OCI-LY3 (cell line): ENCODE measurements around the gene RAB27A.

ENCODE experiments used
- H2AFZ ChIP-seq: fragments of 200-600, 300-600 bp; shearing (Covaris generic); 2 replicates; pipeline ENCODE4 v1.6.0; 2014; ENCODE audit warnings: antibody characterized with exemption, low read depth, low read length
- H3K27ac ChIP-seq: fragments of 200-600, 300-600 bp; sonication (generic); 2 replicates; pipeline ENCODE4 v1.5.1; 2014; ENCODE audit warnings: mild to moderate bottlenecking, low read length, moderate library complexity, mixed read lengths
- H3K27me3 ChIP-seq: fragments of 200-600, 300-600 bp; sonication (generic); 2 replicates; pipeline ENCODE4 v1.6.1; 2014; ENCODE audit warnings: low read depth, low read length, mixed read lengths
- H3K36me3 ChIP-seq: fragments of 200-600, 300-600 bp; sonication (generic); replicated peaks from 2 replicates; pipeline ENCODE3; 2014; ENCODE audit warnings: low read depth, low read length, mixed read lengths
- H3K4me1 ChIP-seq: fragments of 300-600, 200-600 bp; sonication (generic); 2 replicates; pipeline ENCODE4 v1.6.1; 2014; ENCODE audit warnings: low read length, mixed read lengths
- H3K4me2 ChIP-seq: fragments of 200-600, 300-600 bp; sonication (generic); 2 replicates; pipeline ENCODE4 v1.6.1; 2014; ENCODE audit warnings: low read length, mixed read lengths
- H3K4me3 ChIP-seq: fragments of 300-600, 200-600 bp; sonication (generic); 2 replicates; pipeline ENCODE4 v1.5.1; 2014; ENCODE audit warnings: antibody characterized with exemption, mild to moderate bottlenecking, low read length, moderate library complexity
- H3K79me2 ChIP-seq: fragments of 300-600, 200-600 bp; shearing (Covaris generic); 2 replicates; pipeline ENCODE4 v1.6.1; 2014; ENCODE audit warnings: mild to moderate bottlenecking, low read length, mixed read lengths
- H3K9ac ChIP-seq: fragments of 300-600, 200-600 bp; shearing (Covaris generic); 2 replicates; pipeline ENCODE4 v1.6.0; 2014; ENCODE audit warnings: mild to moderate bottlenecking, low read length, moderate library complexity
- H3K9me3 ChIP-seq: fragments of 200-600, 300-600 bp; shearing (Covaris generic); 2 replicates; pipeline ENCODE4 v1.6.1; 2014; ENCODE audit warnings: low read length, mixed read lengths; ENCODE audit not compliant: insufficient read depth
- H4K20me1 ChIP-seq: fragments of 200-600, 300-600 bp; sonication (generic); 2 replicates; pipeline ENCODE4 v1.6.1; 2016; ENCODE audit warnings: low read length, mixed read lengths; ENCODE audit not compliant: insufficient read depth
- CTCF ChIP-seq: fragments of 200-600, 300-600 bp; sonication (generic); IDR thresholded peaks from 2 replicates; pipeline ENCODE4 v1.5.1; 2014; ENCODE audit warnings: antibody characterized with exemption, low read length, low read depth
- EZH2phosphoT487 ChIP-seq: fragments of 200-600 bp; shearing (Covaris generic); IDR thresholded peaks from 2 replicates; pipeline ENCODE4 v1.6.1; 2018; ENCODE audit warnings: antibody characterized with exemption, mixed run types, low read depth

RAB27A gene

GRCh38 chr15:55195996-55196395 lies 93.6 kb downstream of the RAB27A start:
- Histone ChIP-seq H3K9ac (peak overlapping the region; percentile 99), H3K9me3 (no peaks in the 10 kb centered on the region), H3K4me1 (peaks cover 29% of the 10 kb centered on the region), H4K20me1 (peaks cover 33% of the 10 kb centered on the region), H2AFZ (0 out of 2 replicates have a peak overlapping the region, but pooled peaks have one; percentile 81), H3K4me2 (peak overlapping the region; percentile 92), H3K4me3 (peak overlapping the region; percentile 99), H3K36me3 (peaks cover 24% of the 10 kb centered on the region), H3K27me3 (no peaks in the 10 kb centered on the region), H3K79me2 (peaks cover 58% of the 10 kb centered on the region), H3K27ac (peak overlapping the region; percentile 83)
- TF ChIP-seq EZH2phosphoT487 (no peak), CTCF (no peak)

GRCh38 chr15:55194256-55194655 lies 95.4 kb downstream of the RAB27A start:
- Histone ChIP-seq H3K27me3 (no peaks in the 10 kb centered on the region), H3K79me2 (peaks cover 75% of the 10 kb centered on the region), H3K4me2 (peak overlapping the region; percentile 92), H3K9ac (no peak overlapping the region), H2AFZ (no peak overlapping the region), H3K4me1 (peaks cover 29% of the 10 kb centered on the region), H3K27ac (no peak overlapping the region), H3K4me3 (peak overlapping the region; percentile 99; the same call in 1 of the 2 replicates), H3K36me3 (peaks cover 32% of the 10 kb centered on the region), H4K20me1 (peaks cover 33% of the 10 kb centered on the region), H3K9me3 (no peaks in the 10 kb centered on the region)
- TF ChIP-seq EZH2phosphoT487: no peak
- TF ChIP-seq CTCF: no peak

- Histone ChIP-seq H3K36me3 (peaks cover 53% of the 10 kb centered on the region), H3K27ac (no peak overlapping the region)
Measured at GRCh38 chr15:55186331-55186730, 103.3 kb downstream of the RAB27A start.

GRCh38 chr15:55183679-55184078 lies 105.9 kb downstream of the RAB27A start:
- Histone ChIP-seq H3K27me3 (no peaks in the 10 kb centered on the region), H3K4me3 (no peak overlapping the region), H3K79me2 (peaks cover 45% of the 10 kb centered on the region), H3K27ac (no peak overlapping the region), H2AFZ (no peak overlapping the region), H4K20me1 (peaks cover 26% of the 10 kb centered on the region; the same call in 1 of the 2 replicates), H3K4me1 (peaks cover 8% of the 10 kb centered on the region), H3K9ac (no peak overlapping the region), H3K4me2 (no peak overlapping the region), H3K9me3 (no peaks in the 10 kb centered on the region), H3K36me3 (peaks cover 51% of the 10 kb centered on the region)
- TF ChIP-seq CTCF (no peak), EZH2phosphoT487 (no peak)

More at GRCh38 chr15:55186331-55186730, 103.3 kb downstream of the RAB27A start:
- H3K9ac ChIP-seq: no peak overlapping the region
- H3K4me2 ChIP-seq: no peak overlapping the region
- H3K9me3 ChIP-seq: no peaks in the 10 kb centered on the region
- no peak for TF ChIP-seq CTCF
- no peak for TF ChIP-seq EZH2phosphoT487
- no peak overlapping the region for H2AFZ ChIP-seq
- H3K79me2 ChIP-seq: peaks cover 71% of the 10 kb centered on the region
- H3K4me3 ChIP-seq: no peak overlapping the region
- peaks cover 26% of the 10 kb centered on the region; the same call in 1 of the 2 replicates for H4K20me1 ChIP-seq
- H3K27me3 ChIP-seq: no peaks in the 10 kb centered on the region
- no peaks in the 10 kb centered on the region for H3K4me1 ChIP-seq
